HepG2 (cell line): ENCODE results near the gene ARFGAP1. TPM values are rescaled to one million over a fixed set of nuclear protein-coding genes. Genes with fewer than 3 reads are reported as not detected.

ENCODE experiments used
- CENPT ChIP-seq: sonication (generic); formaldehyde crosslinking; IDR thresholded peaks from 2 replicates; pipeline ENCODE4 v1.8.0; 2022; ENCODE audit warnings: low read depth, mild to moderate bottlenecking, moderate library complexity, missing genetic modification reagents
- DMAP1 ChIP-seq: IDR thresholded peaks from 2 replicates; pipeline ENCODE4 v1.6.1; 2016
- HOXD1 ChIP-seq: sonication (generic); formaldehyde crosslinking; IDR thresholded peaks from 2 replicates; pipeline ENCODE4 v1.5.0; 2020; ENCODE audit warnings: missing genetic modification reagents
- LCORL ChIP-seq, 2 experiments: fragments of 450-650 bp in 1 of 2; sonication (generic) in 1 of 2; formaldehyde crosslinking in 1 of 2; IDR thresholded peaks; 2 replicates each; pipeline versions ENCODE4 v1.5.0 to v1.6.1; 2017 to 2020; ENCODE audit warnings: antibody characterized with exemption in 1 of 2, missing genetic modification reagents in 1 of 2
- TAF1 ChIP-seq: sonication (generic); formaldehyde crosslinking; IDR thresholded peaks from 2 replicates; pipeline ENCODE4 v1.4.0; 2020; ENCODE audit warnings: missing genetic modification reagents
- ZBTB8A ChIP-seq: sonication (generic); formaldehyde crosslinking; IDR thresholded peaks from 2 replicates; pipeline ENCODE4 v1.4.0; 2020; ENCODE audit warnings: mild to moderate bottlenecking, low read depth, missing genetic modification reagents, borderline replicate concordance
- ZIK1 ChIP-seq: sonication (generic); formaldehyde crosslinking; IDR thresholded peaks from 2 replicates; pipeline ENCODE4 v1.5.0; 2020; ENCODE audit warnings: mild to moderate bottlenecking, low read depth, missing genetic modification reagents, borderline replicate concordance
- ZNF749 ChIP-seq: sonication (generic); formaldehyde crosslinking; IDR thresholded peaks from 2 replicates; pipeline ENCODE4 v1.8.0; 2022; ENCODE audit warnings: mild to moderate bottlenecking, missing genetic modification reagents, moderate library complexity, borderline replicate concordance
- polyA plus RNA-seq, 8 experiments: library from polyadenylated mRNA; depleted of rRNA in 3 of 8; stranded (reverse) in 7 of 8; unstranded in 1 of 8; fragments of >200 nt; fragmentation: Illumina TruSeq in 4 of 8; extraction: Trizol in 4 of 8; gene quantifications; 2 replicates each; pipeline versions ENCODE4 v1.2.1 to v1.2.3, GENCODE V29; 2011 to 2016; ENCODE audit warnings: low read depth in 4 of 8, missing spikeins in 1 of 8, mixed read lengths in 1 of 8; ENCODE audit not compliant: insufficient read depth in 1 of 8
- total RNA-seq, 5 experiments: library from RNA; depleted of rRNA; stranded (reverse); fragments of >200 nt; fragmentation: Illumina TruSeq; extraction: Trizol; gene quantifications; 2 replicates each; pipeline ENCODE4 v1.2.3, GENCODE V29; 2016; ENCODE audit warnings: low read depth in 1 of 5
- TF ChIP-seq, protein P1 (sequence below): IDR thresholded peaks from 2 replicates; pipeline ENCODE4 v1.6.1; 2012; ENCODE audit warnings: inconsistent platforms
- TF ChIP-seq, protein P2 (sequence below): sonication (generic); formaldehyde crosslinking; conservative IDR thresholded peaks from 2 replicates; pipeline ENCODE4 v1.4.0; 2020; ENCODE audit warnings: missing genetic modification reagents
- TF ChIP-seq, protein P3 (sequence below): sonication (generic); formaldehyde crosslinking; IDR thresholded peaks from 2 replicates; pipeline ENCODE4 v1.4.0; 2020; ENCODE audit warnings: missing genetic modification reagents
- TF ChIP-seq, protein P4 (sequence below): sonication (generic); formaldehyde crosslinking; IDR thresholded peaks from 2 replicates; pipeline ENCODE4 v1.8.0; 2022; ENCODE audit warnings: missing genetic modification reagents, mild to moderate bottlenecking, borderline replicate concordance
- TF ChIP-seq, protein P5 (sequence below): sonication (generic); formaldehyde crosslinking; IDR thresholded peaks from 2 replicates; pipeline ENCODE4 v1.5.0; 2020; ENCODE audit warnings: mild to moderate bottlenecking, missing genetic modification reagents, borderline replicate concordance
- TF ChIP-seq, protein P6 (sequence below): sonication (generic); formaldehyde crosslinking; IDR thresholded peaks from 2 replicates; pipeline ENCODE4 v1.8.1; 2022; ENCODE audit warnings: low read depth, mild to moderate bottlenecking, missing genetic modification reagents
- TF ChIP-seq, protein P7 (sequence below): sonication (generic); formaldehyde crosslinking; conservative IDR thresholded peaks from 2 replicates; pipeline ENCODE4 v1.8.0; 2022; ENCODE audit warnings: mild to moderate bottlenecking, moderate library complexity, missing genetic modification reagents

ARFGAP1 gene
- total and polyA plus RNA-seq, 2 of the 13 experiments (the other 11 are each of a cell fraction or from before 2014, with no cell fraction given) = 132 TPM

DNA sequence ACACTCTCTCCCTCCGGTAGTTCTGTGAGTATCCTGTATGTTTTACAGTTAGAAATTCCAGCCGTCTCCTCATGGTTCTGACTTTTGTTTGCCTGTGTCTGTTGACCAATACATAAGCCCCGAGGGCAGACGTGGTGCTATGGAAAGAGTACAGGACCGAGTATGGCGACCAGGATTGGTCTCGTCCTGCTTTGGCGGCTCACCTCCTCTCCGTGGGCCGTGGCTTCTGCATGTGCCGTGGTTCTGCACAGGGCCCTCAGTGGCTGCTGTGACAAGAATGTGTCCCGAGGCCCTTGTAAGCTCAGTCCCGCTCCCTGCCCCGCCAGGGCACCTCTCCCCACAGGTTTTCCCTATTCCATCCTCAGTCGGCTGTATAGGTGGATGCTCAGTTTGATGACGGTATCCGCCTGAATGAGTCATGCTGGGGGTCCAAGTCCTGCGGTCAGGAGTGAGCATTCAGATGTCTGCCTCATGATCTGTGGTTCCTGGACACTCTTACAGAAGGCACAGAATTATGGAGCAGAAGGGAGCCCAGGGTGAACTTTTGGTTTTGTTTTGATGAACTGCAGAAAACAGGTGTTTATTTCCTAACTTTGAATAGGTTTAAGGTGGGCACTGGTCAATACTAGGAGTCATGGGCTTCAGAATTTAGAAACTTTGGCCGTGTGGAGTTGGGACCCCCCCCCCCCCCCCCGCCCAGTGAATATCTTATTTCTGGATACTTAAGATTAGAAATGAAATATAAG is 1.2 kb downstream of the ARFGAP1 start (continued):
- TF ChIP-seq, protein P1, sequence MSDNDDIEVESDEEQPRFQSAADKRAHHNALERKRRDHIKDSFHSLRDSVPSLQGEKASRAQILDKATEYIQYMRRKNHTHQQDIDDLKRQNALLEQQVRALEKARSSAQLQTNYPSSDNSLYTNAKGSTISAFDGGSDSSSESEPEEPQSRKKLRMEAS = 0 out of 2 replicates have a peak, but pooled peaks have one; percentile 33
- no peak for TF ChIP-seq LCORL (IDR thresholded peaks at IDR 0.05)
- TF ChIP-seq LCORL (CRISPR knock-in tag; IDR thresholded peaks at IDR 0.05) = peak; percentile 42; the same call in 1 of the 2 replicates
- TF ChIP-seq, protein P2, sequence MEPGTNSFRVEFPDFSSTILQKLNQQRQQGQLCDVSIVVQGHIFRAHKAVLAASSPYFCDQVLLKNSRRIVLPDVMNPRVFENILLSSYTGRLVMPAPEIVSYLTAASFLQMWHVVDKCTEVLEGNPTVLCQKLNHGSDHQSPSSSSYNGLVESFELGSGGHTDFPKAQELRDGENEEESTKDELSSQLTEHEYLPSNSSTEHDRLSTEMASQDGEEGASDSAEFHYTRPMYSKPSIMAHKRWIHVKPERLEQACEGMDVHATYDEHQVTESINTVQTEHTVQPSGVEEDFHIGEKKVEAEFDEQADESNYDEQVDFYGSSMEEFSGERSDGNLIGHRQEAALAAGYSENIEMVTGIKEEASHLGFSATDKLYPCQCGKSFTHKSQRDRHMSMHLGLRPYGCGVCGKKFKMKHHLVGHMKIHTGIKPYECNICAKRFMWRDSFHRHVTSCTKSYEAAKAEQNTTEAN = no peak
- TF ChIP-seq, protein P3, sequence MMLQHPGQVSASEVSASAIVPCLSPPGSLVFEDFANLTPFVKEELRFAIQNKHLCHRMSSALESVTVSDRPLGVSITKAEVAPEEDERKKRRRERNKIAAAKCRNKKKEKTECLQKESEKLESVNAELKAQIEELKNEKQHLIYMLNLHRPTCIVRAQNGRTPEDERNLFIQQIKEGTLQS (CRISPR knock-in tag) = peak; percentile 85
- TF ChIP-seq, protein P4, sequence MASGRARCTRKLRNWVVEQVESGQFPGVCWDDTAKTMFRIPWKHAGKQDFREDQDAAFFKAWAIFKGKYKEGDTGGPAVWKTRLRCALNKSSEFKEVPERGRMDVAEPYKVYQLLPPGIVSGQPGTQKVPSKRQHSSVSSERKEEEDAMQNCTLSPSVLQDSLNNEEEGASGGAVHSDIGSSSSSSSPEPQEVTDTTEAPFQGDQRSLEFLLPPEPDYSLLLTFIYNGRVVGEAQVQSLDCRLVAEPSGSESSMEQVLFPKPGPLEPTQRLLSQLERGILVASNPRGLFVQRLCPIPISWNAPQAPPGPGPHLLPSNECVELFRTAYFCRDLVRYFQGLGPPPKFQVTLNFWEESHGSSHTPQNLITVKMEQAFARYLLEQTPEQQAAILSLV = peak; percentile 69; the same call in 1 of the 2 replicates
- no peak for TF ChIP-seq ZIK1 (CRISPR knock-in tag)
- TF ChIP-seq CENPT (CRISPR knock-in tag) = no peak
- TF ChIP-seq, protein P5, sequence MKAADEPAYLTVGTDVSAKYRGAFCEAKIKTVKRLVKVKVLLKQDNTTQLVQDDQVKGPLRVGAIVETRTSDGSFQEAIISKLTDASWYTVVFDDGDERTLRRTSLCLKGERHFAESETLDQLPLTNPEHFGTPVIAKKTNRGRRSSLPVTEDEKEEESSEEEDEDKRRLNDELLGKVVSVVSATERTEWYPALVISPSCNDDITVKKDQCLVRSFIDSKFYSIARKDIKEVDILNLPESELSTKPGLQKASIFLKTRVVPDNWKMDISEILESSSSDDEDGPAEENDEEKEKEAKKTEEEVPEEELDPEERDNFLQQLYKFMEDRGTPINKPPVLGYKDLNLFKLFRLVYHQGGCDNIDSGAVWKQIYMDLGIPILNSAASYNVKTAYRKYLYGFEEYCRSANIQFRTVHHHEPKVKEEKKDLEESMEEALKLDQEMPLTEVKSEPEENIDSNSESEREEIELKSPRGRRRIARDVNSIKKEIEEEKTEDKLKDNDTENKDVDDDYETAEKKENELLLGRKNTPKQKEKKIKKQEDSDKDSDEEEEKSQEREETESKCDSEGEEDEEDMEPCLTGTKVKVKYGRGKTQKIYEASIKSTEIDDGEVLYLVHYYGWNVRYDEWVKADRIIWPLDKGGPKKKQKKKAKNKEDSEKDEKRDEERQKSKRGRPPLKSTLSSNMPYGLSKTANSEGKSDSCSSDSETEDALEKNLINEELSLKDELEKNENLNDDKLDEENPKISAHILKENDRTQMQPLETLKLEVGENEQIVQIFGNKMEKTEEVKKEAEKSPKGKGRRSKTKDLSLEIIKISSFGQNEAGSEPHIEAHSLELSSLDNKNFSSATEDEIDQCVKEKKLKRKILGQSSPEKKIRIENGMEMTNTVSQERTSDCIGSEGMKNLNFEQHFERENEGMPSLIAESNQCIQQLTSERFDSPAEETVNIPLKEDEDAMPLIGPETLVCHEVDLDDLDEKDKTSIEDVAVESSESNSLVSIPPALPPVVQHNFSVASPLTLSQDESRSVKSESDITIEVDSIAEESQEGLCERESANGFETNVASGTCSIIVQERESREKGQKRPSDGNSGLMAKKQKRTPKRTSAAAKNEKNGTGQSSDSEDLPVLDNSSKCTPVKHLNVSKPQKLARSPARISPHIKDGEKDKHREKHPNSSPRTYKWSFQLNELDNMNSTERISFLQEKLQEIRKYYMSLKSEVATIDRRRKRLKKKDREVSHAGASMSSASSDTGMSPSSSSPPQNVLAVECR = peak; percentile 38; the same call in 1 of the 2 replicates
- TF ChIP-seq, protein P6, sequence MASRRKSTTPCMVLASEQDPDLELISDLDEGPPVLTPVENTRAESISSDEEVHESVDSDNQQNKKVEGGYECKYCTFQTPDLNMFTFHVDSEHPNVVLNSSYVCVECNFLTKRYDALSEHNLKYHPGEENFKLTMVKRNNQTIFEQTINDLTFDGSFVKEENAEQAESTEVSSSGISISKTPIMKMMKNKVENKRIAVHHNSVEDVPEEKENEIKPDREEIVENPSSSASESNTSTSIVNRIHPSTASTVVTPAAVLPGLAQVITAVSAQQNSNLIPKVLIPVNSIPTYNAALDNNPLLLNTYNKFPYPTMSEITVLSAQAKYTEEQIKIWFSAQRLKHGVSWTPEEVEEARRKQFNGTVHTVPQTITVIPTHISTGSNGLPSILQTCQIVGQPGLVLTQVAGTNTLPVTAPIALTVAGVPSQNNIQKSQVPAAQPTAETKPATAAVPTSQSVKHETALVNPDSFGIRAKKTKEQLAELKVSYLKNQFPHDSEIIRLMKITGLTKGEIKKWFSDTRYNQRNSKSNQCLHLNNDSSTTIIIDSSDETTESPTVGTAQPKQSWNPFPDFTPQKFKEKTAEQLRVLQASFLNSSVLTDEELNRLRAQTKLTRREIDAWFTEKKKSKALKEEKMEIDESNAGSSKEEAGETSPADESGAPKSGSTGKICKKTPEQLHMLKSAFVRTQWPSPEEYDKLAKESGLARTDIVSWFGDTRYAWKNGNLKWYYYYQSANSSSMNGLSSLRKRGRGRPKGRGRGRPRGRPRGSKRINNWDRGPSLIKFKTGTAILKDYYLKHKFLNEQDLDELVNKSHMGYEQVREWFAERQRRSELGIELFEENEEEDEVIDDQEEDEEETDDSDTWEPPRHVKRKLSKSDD (CRISPR knock-in tag) = no peak
- TF ChIP-seq ZNF749 (CRISPR knock-in tag) = 0 out of 2 replicates have a peak, but pooled peaks have one; percentile 55
- no peak for TF ChIP-seq HOXD1
- no peak for TF ChIP-seq ZBTB8A (CRISPR knock-in tag)
- TF ChIP-seq, protein P7, sequence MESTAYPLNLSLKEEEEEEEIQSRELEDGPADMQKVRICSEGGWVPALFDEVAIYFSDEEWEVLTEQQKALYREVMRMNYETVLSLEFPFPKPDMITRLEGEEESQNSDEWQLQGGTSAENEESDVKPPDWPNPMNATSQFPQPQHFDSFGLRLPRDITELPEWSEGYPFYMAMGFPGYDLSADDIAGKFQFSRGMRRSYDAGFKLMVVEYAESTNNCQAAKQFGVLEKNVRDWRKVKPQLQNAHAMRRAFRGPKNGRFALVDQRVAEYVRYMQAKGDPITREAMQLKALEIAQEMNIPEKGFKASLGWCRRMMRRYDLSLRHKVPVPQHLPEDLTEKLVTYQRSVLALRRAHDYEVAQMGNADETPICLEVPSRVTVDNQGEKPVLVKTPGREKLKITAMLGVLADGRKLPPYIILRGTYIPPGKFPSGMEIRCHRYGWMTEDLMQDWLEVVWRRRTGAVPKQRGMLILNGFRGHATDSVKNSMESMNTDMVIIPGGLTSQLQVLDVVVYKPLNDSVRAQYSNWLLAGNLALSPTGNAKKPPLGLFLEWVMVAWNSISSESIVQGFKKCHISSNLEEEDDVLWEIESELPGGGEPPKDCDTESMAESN (CRISPR knock-in tag) = 0 out of 2 replicates have a peak, but pooled peaks have one; percentile 40
- peak; percentile 47; the same call in 1 of the 2 replicates for TF ChIP-seq DMAP1
- peak; percentile 37; the same call in 1 of the 2 replicates for TF ChIP-seq TAF1 (CRISPR knock-in tag)
